K562 (cell line): ENCODE results near the gene DHDH. TPM values are rescaled to one million over a fixed set of nuclear protein-coding genes. Genes with fewer than 3 reads are reported as not detected.

Experiments
- ADNP ChIP-seq: fragments of 200-800 bp; sonication (Bioruptor generic); IDR thresholded peaks from 2 replicates; pipeline ENCODE4 v1.6.1; 2016; ENCODE audit warnings: missing genetic modification characterization, missing compliant biosample characterization
- BACH1 ChIP-seq: fragments of 200-800 bp; sonication (Bioruptor generic); IDR thresholded peaks from 2 replicates; pipeline ENCODE4 v1.6.1; 2016; ENCODE audit warnings: missing genetic modification characterization, missing compliant biosample characterization
- CHD2 ChIP-seq: IDR thresholded peaks from 2 replicates; pipeline ENCODE4 v1.6.1; 2011; ENCODE audit warnings: low read depth, low read length
- EZH2 ChIP-seq: IDR thresholded peaks from 2 replicates; pipeline ENCODE4 v1.6.1; 2012; ENCODE audit warnings: low read depth, mild to moderate bottlenecking, inconsistent platforms, low read length, borderline replicate concordance
- FUS ChIP-seq: fragments of 200-400 bp; formaldehyde crosslinking; optimal IDR thresholded peaks from 2 replicates; pipeline ENCODE3; 2017; ENCODE audit warnings: low read depth, low read length
- MED1 ChIP-seq: sonication (generic); formaldehyde crosslinking; IDR thresholded peaks from 2 replicates; pipeline ENCODE4 v1.8.1; 2023; ENCODE audit warnings: missing genetic modification reagents, borderline replicate concordance
- NFE2 ChIP-seq: IDR thresholded peaks from 2 replicates; pipeline ENCODE4 v1.6.1; 2014; ENCODE audit warnings: antibody characterized with exemption, low read depth
- POLR2H ChIP-seq: IDR thresholded peaks from 2 replicates; pipeline ENCODE4 v1.6.1; 2016; ENCODE audit warnings: missing genetic modification characterization, low read depth, mild to moderate bottlenecking, control low read depth, missing compliant biosample characterization, moderate library complexity
- SIN3B ChIP-seq: fragments of 450-650 bp; IDR thresholded peaks from 2 replicates; pipeline ENCODE4 v1.6.1; 2017; ENCODE audit warnings: low read depth, mild to moderate bottlenecking, moderate library complexity
- ZFP30 ChIP-seq: fragments of 250-450 bp; sonication (Bioruptor Pico); IDR thresholded peaks from 2 replicates; pipeline ENCODE4 v1.8.0; 2022; ENCODE audit warnings: moderate library complexity, mild to moderate bottlenecking, inconsistent platforms, borderline replicate concordance
- ZNF224 ChIP-seq: sonication (generic); formaldehyde crosslinking; IDR thresholded peaks from 2 replicates; pipeline ENCODE4 v1.8.0; 2022; ENCODE audit warnings: mild to moderate bottlenecking, missing genetic modification reagents
- polyA plus RNA-seq, 8 experiments: library from polyadenylated mRNA; depleted of rRNA in 4 of 8; stranded (reverse) in 5 of 8; unstranded in 3 of 8; fragments of >200 nt; fragmentation: Nextera tagmentation in 2 of 8; fragmentation: Illumina TruSeq in 1 of 8; extraction: Ambion mirVana in 2 of 8; extraction: Trizol in 1 of 8; gene quantifications; 2 replicates each; pipeline versions ENCODE4 v1.2.1 to v1.2.3, GENCODE V29; 2011 to 2014; ENCODE audit warnings: inconsistent platforms in 1 of 8, missing spikeins in 1 of 8
- total RNA-seq, 7 experiments: library from RNA; depleted of rRNA in 6 of 7; stranded (reverse); fragments of >200 nt in 6 of 7; fragmentation: Illumina TruSeq in 2 of 7; extraction: Trizol in 2 of 7; gene quantifications; 2 replicates each; pipeline versions ENCODE4 v1.2.1 to v1.2.3, GENCODE V29; 2011 to 2021; ENCODE audit warnings: low replicate concordance in 1 of 7
- TF ChIP-seq, protein P1 (sequence below): fragments of 200-600 bp; sonication (generic); IDR thresholded peaks from one replicate; pipeline ENCODE4 v1.6.1; 2012; ENCODE audit warnings: mild to moderate bottlenecking, low read depth, low read length, inconsistent platforms
- TF ChIP-seq, protein P2 (sequence below): fragments of 450-650 bp; IDR thresholded peaks from 2 replicates; pipeline ENCODE4 v1.7.0; 2016; ENCODE audit warnings: borderline replicate concordance
- TF ChIP-seq, protein P3 (sequence below): fragments of 250-450 bp; sonication (Bioruptor Pico); IDR thresholded peaks from 2 replicates; pipeline ENCODE4 v1.6.1; 2021; ENCODE audit warnings: mild to moderate bottlenecking

The DHDH gene
- total and polyA plus RNA-seq, 9 of the 15 experiments (the other 6 are each of a cell fraction or from before 2014, with no cell fraction given), result 0.37 to 1.9 (median 0.87) TPM

DNA sequence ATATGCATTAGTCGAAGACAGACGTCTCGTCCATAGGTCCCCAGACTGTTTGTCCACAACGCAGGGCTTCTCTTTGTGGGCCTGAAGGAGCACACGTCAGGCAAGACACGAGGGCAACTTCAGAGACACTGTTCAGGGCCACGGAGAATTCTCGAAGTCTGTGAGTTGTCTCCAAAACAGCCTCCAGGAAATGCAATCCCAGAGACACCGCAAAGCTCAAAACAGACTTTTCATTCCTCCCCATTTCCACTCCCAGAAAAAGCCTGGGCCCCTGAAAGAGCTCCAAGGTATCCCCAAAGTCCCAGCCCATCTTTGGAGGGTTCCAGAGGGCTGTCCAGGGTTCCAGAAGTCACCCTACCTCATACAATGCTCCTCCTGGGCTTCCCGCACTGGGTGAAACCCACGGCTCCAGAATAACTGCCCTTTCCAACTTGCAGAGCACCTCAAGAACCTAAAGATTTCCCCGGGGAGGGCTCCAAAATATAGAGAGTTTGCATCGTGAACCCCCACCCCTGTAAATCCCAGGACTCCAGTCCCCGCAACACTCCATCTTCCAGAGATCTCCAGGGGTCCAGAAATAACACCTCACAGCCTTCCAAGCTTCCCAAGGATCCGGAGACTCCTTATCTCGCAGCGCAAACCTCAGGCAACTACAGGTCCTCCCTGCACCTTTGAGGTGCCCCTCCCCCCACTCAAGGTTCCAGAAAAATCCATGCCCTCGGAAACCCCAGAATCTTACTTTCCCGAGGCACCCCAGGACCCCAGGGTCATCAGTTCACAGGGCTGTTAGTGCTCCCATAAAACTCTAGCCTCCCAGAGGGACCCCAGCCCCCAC lies 30.9 kb downstream of the DHDH start (continued):
- TF ChIP-seq, protein P1, sequence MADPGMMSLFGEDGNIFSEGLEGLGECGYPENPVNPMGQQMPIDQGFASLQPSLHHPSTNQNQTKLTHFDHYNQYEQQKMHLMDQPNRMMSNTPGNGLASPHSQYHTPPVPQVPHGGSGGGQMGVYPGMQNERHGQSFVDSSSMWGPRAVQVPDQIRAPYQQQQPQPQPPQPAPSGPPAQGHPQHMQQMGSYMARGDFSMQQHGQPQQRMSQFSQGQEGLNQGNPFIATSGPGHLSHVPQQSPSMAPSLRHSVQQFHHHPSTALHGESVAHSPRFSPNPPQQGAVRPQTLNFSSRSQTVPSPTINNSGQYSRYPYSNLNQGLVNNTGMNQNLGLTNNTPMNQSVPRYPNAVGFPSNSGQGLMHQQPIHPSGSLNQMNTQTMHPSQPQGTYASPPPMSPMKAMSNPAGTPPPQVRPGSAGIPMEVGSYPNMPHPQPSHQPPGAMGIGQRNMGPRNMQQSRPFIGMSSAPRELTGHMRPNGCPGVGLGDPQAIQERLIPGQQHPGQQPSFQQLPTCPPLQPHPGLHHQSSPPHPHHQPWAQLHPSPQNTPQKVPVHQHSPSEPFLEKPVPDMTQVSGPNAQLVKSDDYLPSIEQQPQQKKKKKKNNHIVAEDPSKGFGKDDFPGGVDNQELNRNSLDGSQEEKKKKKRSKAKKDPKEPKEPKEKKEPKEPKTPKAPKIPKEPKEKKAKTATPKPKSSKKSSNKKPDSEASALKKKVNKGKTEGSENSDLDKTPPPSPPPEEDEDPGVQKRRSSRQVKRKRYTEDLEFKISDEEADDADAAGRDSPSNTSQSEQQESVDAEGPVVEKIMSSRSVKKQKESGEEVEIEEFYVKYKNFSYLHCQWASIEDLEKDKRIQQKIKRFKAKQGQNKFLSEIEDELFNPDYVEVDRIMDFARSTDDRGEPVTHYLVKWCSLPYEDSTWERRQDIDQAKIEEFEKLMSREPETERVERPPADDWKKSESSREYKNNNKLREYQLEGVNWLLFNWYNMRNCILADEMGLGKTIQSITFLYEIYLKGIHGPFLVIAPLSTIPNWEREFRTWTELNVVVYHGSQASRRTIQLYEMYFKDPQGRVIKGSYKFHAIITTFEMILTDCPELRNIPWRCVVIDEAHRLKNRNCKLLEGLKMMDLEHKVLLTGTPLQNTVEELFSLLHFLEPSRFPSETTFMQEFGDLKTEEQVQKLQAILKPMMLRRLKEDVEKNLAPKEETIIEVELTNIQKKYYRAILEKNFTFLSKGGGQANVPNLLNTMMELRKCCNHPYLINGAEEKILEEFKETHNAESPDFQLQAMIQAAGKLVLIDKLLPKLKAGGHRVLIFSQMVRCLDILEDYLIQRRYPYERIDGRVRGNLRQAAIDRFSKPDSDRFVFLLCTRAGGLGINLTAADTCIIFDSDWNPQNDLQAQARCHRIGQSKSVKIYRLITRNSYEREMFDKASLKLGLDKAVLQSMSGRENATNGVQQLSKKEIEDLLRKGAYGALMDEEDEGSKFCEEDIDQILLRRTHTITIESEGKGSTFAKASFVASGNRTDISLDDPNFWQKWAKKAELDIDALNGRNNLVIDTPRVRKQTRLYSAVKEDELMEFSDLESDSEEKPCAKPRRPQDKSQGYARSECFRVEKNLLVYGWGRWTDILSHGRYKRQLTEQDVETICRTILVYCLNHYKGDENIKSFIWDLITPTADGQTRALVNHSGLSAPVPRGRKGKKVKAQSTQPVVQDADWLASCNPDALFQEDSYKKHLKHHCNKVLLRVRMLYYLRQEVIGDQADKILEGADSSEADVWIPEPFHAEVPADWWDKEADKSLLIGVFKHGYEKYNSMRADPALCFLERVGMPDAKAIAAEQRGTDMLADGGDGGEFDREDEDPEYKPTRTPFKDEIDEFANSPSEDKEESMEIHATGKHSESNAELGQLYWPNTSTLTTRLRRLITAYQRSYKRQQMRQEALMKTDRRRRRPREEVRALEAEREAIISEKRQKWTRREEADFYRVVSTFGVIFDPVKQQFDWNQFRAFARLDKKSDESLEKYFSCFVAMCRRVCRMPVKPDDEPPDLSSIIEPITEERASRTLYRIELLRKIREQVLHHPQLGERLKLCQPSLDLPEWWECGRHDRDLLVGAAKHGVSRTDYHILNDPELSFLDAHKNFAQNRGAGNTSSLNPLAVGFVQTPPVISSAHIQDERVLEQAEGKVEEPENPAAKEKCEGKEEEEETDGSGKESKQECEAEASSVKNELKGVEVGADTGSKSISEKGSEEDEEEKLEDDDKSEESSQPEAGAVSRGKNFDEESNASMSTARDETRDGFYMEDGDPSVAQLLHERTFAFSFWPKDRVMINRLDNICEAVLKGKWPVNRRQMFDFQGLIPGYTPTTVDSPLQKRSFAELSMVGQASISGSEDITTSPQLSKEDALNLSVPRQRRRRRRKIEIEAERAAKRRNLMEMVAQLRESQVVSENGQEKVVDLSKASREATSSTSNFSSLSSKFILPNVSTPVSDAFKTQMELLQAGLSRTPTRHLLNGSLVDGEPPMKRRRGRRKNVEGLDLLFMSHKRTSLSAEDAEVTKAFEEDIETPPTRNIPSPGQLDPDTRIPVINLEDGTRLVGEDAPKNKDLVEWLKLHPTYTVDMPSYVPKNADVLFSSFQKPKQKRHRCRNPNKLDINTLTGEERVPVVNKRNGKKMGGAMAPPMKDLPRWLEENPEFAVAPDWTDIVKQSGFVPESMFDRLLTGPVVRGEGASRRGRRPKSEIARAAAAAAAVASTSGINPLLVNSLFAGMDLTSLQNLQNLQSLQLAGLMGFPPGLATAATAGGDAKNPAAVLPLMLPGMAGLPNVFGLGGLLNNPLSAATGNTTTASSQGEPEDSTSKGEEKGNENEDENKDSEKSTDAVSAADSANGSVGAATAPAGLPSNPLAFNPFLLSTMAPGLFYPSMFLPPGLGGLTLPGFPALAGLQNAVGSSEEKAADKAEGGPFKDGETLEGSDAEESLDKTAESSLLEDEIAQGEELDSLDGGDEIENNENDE, result no peak
- TF ChIP-seq, protein P2, sequence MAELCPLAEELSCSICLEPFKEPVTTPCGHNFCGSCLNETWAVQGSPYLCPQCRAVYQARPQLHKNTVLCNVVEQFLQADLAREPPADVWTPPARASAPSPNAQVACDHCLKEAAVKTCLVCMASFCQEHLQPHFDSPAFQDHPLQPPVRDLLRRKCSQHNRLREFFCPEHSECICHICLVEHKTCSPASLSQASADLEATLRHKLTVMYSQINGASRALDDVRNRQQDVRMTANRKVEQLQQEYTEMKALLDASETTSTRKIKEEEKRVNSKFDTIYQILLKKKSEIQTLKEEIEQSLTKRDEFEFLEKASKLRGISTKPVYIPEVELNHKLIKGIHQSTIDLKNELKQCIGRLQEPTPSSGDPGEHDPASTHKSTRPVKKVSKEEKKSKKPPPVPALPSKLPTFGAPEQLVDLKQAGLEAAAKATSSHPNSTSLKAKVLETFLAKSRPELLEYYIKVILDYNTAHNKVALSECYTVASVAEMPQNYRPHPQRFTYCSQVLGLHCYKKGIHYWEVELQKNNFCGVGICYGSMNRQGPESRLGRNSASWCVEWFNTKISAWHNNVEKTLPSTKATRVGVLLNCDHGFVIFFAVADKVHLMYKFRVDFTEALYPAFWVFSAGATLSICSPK, result no peak
- TF ChIP-seq, protein P3, sequence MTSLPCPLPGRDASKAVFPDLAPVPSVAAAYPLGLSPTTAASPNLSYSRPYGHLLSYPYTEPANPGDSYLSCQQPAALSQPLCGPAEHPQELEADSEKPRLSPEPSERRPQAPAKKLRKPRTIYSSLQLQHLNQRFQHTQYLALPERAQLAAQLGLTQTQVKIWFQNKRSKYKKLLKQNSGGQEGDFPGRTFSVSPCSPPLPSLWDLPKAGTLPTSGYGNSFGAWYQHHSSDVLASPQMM (CRISPR knock-in tag), result no peak
- no peak for TF ChIP-seq ADNP (tag)
- TF ChIP-seq CHD2, result no peak
- TF ChIP-seq EZH2, result no peak
- TF ChIP-seq FUS, result no peak
- TF ChIP-seq SIN3B, result 0 out of 2 replicates have a peak, but pooled peaks have one; percentile 8
- TF ChIP-seq MED1, result no peak
- no peak for TF ChIP-seq ZFP30
- TF ChIP-seq POLR2H, result no peak
- TF ChIP-seq NFE2, result no peak
- no peak; the same call in 1 of the 2 replicates for TF ChIP-seq BACH1 (tag)
- TF ChIP-seq ZNF224 (CRISPR knock-in tag), result no peak
